GM19240 (cell line): ENCODE measurements around the gene CNMD.
"Not testable (repeated sequence)": the region's sequence is repeated elsewhere in the genome, so short reads cannot be mapped to it uniquely, and the experiment has no call there.

Experiments
- DNase-seq: peaks from one replicate; pipeline ENCODE4 v3.0.0; 2011; ENCODE audit warnings: low spot score; ENCODE audit not compliant: insufficient read length

CNMD gene

GRCh38 chr13:52744842-52745375 lies 5.3 kb upstream of the CNMD start:
- DNase-seq, result no peak

GRCh38 chr13:52743988-52744387 lies 4.4 kb upstream of the CNMD start:
- no peak for DNase-seq

DNA sequence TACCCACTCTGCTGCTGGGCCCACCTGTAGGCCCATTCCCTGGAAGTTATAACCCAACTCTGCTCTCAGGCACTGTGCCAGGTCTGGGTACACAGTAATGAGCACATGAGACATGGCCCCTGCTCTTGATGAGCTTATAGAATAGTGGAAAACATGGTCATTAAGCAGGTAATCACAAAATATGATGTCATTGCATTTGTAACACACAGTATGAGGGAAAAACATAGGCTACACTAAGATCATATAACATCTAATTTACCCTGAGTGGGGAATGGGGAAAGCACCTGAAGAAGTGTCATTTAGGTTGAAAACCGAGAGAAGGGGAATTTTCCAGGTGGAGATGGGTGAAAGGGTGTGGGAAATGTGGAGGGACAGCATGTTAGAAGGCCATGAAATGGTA lies 3.9 kb upstream of the CNMD start:
- no peak for DNase-seq

- no peak for DNase-seq
Observed at GRCh38 chr13:52738719-52739467, 727 bp downstream of the CNMD start.

- DNase-seq, result no peak
Observed at GRCh38 chr13:52737965-52738364, 1.7 kb downstream of the CNMD start.

GRCh38 chr13:52737451-52737850 lies 2.2 kb downstream of the CNMD start:
- no peak for DNase-seq

DNA sequence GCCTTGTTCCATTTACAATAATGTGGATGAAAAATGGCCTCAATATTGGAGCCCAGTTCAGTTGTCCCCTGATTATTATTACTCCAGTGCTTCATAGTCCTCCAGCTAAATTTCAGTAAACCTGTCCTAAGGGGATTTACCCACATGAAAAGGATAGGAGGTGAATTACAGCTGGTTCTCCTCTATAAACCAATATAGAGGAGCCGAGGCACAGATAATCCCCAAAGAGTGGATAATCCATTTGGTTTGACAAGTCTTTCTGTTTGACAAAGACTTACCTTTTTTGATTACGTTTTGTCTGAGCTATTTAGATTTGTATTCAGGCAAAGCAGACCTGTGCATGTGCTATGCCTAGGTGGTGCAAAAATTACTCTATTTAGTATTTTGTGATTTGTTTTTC lies 2.7 kb downstream of the CNMD start:
- DNase-seq, result no peak

GRCh38 chr13:52734075-52734623 lies 5.5 kb downstream of the CNMD start:
- DNase-seq, result no peak

- no peak for DNase-seq
Observed at GRCh38 chr13:52726258-52726657, 13.4 kb downstream of the CNMD start.

DNA sequence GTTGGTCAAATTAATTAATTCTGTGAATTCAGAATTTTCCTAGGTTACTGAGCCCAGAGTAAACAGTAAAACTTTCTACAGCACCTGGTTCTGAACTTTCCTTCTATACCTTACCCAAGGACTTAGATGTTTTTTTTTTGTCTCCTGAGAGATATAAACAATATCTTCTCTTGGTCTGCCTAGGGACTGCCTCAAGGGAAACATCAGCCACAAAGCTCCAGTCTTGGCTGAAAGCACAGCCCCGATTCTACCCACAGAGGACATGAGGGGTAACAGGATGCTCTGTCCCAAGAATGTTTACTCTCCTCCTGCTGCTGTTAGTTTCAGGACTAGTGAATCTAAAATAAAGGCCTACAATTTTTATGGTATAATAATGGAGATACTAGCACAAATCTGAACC lies 14.3 kb downstream of the CNMD start:
- no peak for DNase-seq

GRCh38 chr13:52723181-52723580 lies 16.4 kb downstream of the CNMD start:
- DNase-seq, result no peak

- DNase-seq, result not testable (repeated sequence)
Observed at GRCh38 chr13:52721356-52721755, 18.3 kb downstream of the CNMD start.

DNA sequence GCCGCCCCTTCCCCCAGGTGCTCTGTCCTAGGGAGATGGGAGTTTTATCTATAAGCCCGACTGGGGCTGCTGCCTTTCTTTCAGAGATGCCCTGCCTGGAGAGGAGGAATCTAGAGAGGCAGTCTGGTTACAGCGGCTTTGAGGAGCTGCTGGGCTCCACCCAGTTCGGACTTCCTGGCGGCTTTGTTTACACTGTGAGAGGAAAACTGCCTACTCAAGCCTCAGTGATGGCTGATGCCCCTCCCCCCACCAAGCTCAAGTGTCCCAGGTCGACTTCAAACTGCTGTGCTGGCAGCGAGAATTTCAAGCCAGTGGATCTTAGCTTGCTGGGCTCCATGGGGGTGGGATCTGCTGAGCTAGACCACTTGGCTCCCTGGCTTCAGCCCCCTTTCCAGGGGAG lies 18.7 kb downstream of the CNMD start:
- DNase-seq, result not testable (repeated sequence)

DNA sequence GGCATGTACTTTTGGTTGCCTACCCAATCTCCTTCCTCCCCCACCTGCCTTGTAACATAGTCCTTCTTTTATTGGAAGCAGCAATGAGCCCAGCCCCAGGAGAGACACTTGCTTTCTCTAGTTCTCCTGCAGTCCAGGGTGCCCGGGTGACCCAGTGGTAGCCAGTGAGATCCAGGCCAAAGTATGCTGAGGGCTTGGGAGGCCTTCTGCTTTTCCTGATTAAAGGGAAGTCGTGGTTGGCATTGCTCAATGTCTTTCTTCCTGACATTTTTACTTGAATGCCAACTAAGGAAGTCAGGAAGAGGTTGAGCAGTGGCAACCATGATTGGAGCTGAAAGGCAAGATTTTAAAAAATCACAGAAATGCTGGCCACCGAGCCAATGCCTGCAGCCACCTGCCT lies 25.7 kb downstream of the CNMD start:
- no peak for DNase-seq

- DNase-seq, result no peak
Observed at GRCh38 chr13:52712385-52712784, 27.2 kb downstream of the CNMD start.

DNA sequence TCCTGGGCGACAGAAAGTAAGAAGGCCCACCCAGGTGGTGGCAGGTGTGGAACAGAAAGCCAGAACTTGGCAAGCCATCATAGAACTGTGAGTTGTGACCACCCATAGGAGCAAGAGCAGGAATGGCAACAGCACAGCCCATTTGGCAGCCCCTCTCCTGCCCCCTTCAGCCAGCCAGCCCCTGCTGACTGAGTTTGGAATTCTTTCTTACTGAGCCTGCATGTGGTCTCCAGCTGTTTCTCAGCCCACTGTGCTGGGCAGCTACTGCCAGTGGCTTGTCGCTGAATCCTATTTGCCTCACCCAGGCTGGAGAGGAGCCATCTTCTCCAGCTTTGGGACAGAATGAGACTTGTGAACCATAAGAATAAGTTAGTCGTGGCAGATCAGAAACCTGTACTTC lies 28.3 kb downstream of the CNMD start:
- DNase-seq, result no peak

DNA sequence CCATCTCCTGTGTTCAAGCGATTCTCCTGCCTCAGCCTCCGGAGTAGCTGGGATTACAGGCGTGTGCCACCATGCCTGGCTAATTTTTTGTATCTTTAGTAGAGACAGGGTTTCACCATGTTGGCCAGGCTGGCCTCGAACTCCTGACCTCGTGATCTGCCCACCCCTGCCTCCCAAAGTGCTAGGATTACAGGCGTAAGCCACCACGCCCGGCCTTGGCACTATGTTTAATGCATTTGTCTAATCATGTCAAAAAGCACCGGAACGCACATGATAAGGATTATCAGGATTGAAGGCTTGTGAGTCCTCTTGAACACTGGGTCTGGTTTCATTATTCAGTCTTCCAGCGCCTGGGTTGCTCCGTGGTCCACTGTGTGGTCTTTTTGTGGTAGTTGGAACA lies 31.4 kb downstream of the CNMD start:
- DNase-seq, result not testable (repeated sequence)

DNA sequence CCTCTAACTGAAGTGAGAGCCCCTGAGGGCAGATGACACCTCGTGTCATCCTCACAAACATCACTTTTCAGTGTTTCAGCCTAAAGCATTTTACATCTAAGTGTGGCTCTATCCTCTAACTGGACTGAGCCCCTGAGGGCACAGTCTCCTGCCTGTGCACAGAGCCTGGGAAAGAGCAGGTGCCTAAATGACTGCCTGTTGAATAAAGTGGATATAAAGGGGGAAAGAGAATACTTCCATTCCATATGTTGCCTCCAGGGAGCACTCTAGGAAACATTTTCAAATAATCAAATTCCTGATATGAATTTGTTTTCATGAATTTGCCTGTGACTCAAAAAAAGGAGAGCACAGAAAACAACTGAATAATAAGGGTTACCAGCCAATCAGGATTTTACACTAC lies 32.2 kb downstream of the CNMD start:
- DNase-seq, result no peak

- no peak for DNase-seq
Observed at GRCh38 chr13:52706081-52706480, 33.5 kb downstream of the CNMD start.

GRCh38 chr13:52703482-52703881 lies 36.1 kb downstream of the CNMD start:
- no peak for DNase-seq

GRCh38 chr13:52701728-52702465 lies 37.7 kb downstream of the CNMD start:
- no peak for DNase-seq

- no peak for DNase-seq
Observed at GRCh38 chr13:52696566-52696965, 43.1 kb downstream of the CNMD start.
